ENCODE measurements around the gene SPTLC1. TPM values are rescaled to one million over a fixed set of nuclear protein-coding genes. Genes with fewer than 3 reads are reported as not detected.
A peak's percentile ranks its signal among the peaks of the same experiment; 100 is the strongest.

Gene SPTLC1
- total and polyA plus RNA-seq, 2 of the 13 experiments (the other 11 are each of a cell fraction or from before 2014, with no cell fraction given), result 56.2 to 72.5 TPM

GRCh38 chr9:92077888-92078287 lies 37.3 kb downstream of the SPTLC1 start:
- Histone ChIP-seq H3K79me2 (ENCODE audit: insufficient read depth, low read length) (no peaks in the 10 kb centered on the region), H3K4me1 (ENCODE audit: insufficient read depth, low read length) (no peaks in the 10 kb centered on the region), H3K36me3 (replicated peaks in 1 of 2; ENCODE audit: control insufficient read depth in 1 of 2, insufficient read depth in 2 of 2, low read length in 2 of 2) (peaks cover 9 to 60% of the 10 kb centered on the region in 2 experiments; a peak in 4 of 5 replicates), H3K9me3 (ENCODE audit: low read length) (no peaks in the 10 kb centered on the region), H2AFZ (ENCODE audit: low read length) (no peak overlapping the region), H4K20me1 (ENCODE audit: insufficient read depth, low read length) (no peaks in the 10 kb centered on the region), H3K9ac (ENCODE audit: insufficient read depth, low read depth, low read length) (no peak overlapping the region), H3K27me3 (ENCODE audit: control insufficient read depth in 1 of 2, insufficient read depth in 2 of 2, low read length in 2 of 2) (no peaks in the 10 kb centered on the region), H3K4me2 (ENCODE audit: low read depth, low read length) (no peak overlapping the region), H3K4me3 (replicated peaks in 1 of 3; ENCODE audit: insufficient read depth in 1 of 3, low read depth in 2 of 3, low read length in 3 of 3) (no peak overlapping the region), H3K27ac (ENCODE audit: extremely low read length, insufficient read depth, low read length) (no peak overlapping the region)
- FAIRE-seq (no peak), DNase-seq (ENCODE audit: low spot score) (no peak), ATAC-seq (no peak)
- 100% methylated on average over 1 of the region's 1 CpG for WGBS (ENCODE audit: low lambda C conversion rate)
- BruUV-seq (replicated peaks), result no TSS peak
- intact Hi-C loops (cut with micrococcal nuclease; ENCODE audit: unreplicated experiment), result no loop called here
- ChIA-PET POLR2A (no interaction called here), CTCF (ENCODE audit: low intra/inter-chr PET ratio, low total read pairs) (no interaction called here)
- TF ChIP-seq TEAD3 (CRISPR knock-in tag; optimal IDR thresholded peaks at IDR 0.05; ENCODE audit: borderline replicate concordance) (no peak), MAFK (conservative IDR thresholded peaks at IDR 0.05 in 1 of 2, IDR thresholded peaks at IDR 0.05 in 1 of 2; ENCODE audit: low read length in 2 of 2) (0 out of 4 replicates have a peak, but pooled peaks of 1 of the 2 experiments have one; percentile 8), CC2D1A (CRISPR knock-in tag; IDR thresholded peaks at IDR 0.05) (no peak)
- in situ Hi-C loops (cut with HindIII; ENCODE audit: extremely low pct_ligation_motif_present, low pct_unique_long_range_greater_than_20kb), result no loop called here

- CTCF ChIA-PET (ENCODE audit: low intra/inter-chr PET ratio, low total read pairs), result no interaction called here
- BruUV-seq (replicated peaks), result no TSS peak
- FAIRE-seq, result no peak
Measured at GRCh38 chr9:92071634-92072033, 43.6 kb downstream of the SPTLC1 start.

More at GRCh38 chr9:92071634-92072033, 43.6 kb downstream of the SPTLC1 start:
- H3K9ac ChIP-seq (ENCODE audit: insufficient read depth, low read depth, low read length), result no peak overlapping the region
- no peaks in the 10 kb centered on the region for H3K27me3 ChIP-seq (ENCODE audit: control insufficient read depth in 1 of 2, insufficient read depth in 2 of 2, low read length in 2 of 2)
- no peak overlapping the region for H2AFZ ChIP-seq (ENCODE audit: low read length)
- H3K9me3 ChIP-seq (ENCODE audit: low read length), result no peaks in the 10 kb centered on the region
- in situ Hi-C loops (cut with HindIII; ENCODE audit: extremely low pct_ligation_motif_present, low pct_unique_long_range_greater_than_20kb), result no loop called here
- no peak overlapping the region for H3K4me3 ChIP-seq (replicated peaks in 1 of 3; ENCODE audit: insufficient read depth in 1 of 3, low read depth in 2 of 3, low read length in 3 of 3)
- H3K36me3 ChIP-seq (replicated peaks in 1 of 2; ENCODE audit: control insufficient read depth in 1 of 2, insufficient read depth in 2 of 2, low read length in 2 of 2), result peaks cover 7 to 45% of the 10 kb centered on the region in 2 experiments; a peak in 4 of 5 replicates
- H3K4me1 ChIP-seq (ENCODE audit: insufficient read depth, low read length), result no peaks in the 10 kb centered on the region
- POLR2A ChIA-PET, result no interaction called here
- TF ChIP-seq ATF3 (CRISPR knock-in tag; IDR thresholded peaks at IDR 0.05), result no peak
- ATAC-seq, result no peak
- no peak overlapping the region for H3K4me2 ChIP-seq (ENCODE audit: low read depth, low read length)
- 100% methylated on average over 4 of the region's 4 CpGs for WGBS (ENCODE audit: low lambda C conversion rate)
- H3K79me2 ChIP-seq (ENCODE audit: insufficient read depth, low read length), result no peaks in the 10 kb centered on the region
- H3K27ac ChIP-seq (ENCODE audit: extremely low read length, insufficient read depth, low read length), result no peak overlapping the region
- no peak for DNase-seq (ENCODE audit: low spot score)
- intact Hi-C loops (cut with micrococcal nuclease; ENCODE audit: unreplicated experiment), result no loop called here
- H4K20me1 ChIP-seq (ENCODE audit: insufficient read depth, low read length), result no peaks in the 10 kb centered on the region
